Stimulated activated naive CD8-positive, alpha-beta T cell treated with anti-CD3 and anti-CD28 coated beads, Interleukin-15, Interleukin-2, amounts not matched to agents 100 ng/mL and 50 ng/mL, for 24 hours (primary cell): ENCODE results near the gene MCRIP2.
A peak's percentile ranks its signal among the peaks of the same experiment; 100 is the strongest.

Experiments used
- H3K27ac Mint-ChIP-seq: one replicate; pipeline ENCODE4 v1.8.0; 2021; ENCODE audit warnings: mild to moderate bottlenecking, mixed read lengths
- H3K27me3 Mint-ChIP-seq: one replicate; pipeline ENCODE4 v1.8.0; 2021; ENCODE audit warnings: mixed read lengths
- H3K36me3 Mint-ChIP-seq: one replicate; pipeline ENCODE4 v1.8.0; 2021; ENCODE audit warnings: low read depth, mixed read lengths
- H3K4me1 Mint-ChIP-seq: one replicate; pipeline ENCODE4 v1.8.0; 2021; ENCODE audit warnings: low read depth, mixed read lengths
- H3K4me3 Mint-ChIP-seq: one replicate; pipeline ENCODE4 v1.8.0; 2021; ENCODE audit warnings: mild to moderate bottlenecking, mixed read lengths
- H3K9me3 Mint-ChIP-seq: one replicate; pipeline ENCODE4 v1.8.0; 2021; ENCODE audit warnings: mixed read lengths

The MCRIP2 gene

GRCh38 chr16:634996-635395, 6.6 kb upstream of the MCRIP2 start:
- Mint-ChIP-seq H3K27me3 (no peaks in the 10 kb centered on the region), H3K27ac (peak overlapping the region; percentile 74), H3K4me3 (peak overlapping the region; percentile 70), H3K36me3 (peaks cover 3% of the 10 kb centered on the region), H3K4me1 (peaks cover 13% of the 10 kb centered on the region), H3K9me3 (no peaks in the 10 kb centered on the region)

GRCh38 chr16:635573-636205, 5.9 kb upstream of the MCRIP2 start:
- H3K27ac Mint-ChIP-seq: no peak overlapping the region
- H3K4me3 Mint-ChIP-seq: peak overlapping the region; percentile 89
- H3K4me1 Mint-ChIP-seq: peaks cover 13% of the 10 kb centered on the region
- H3K36me3 Mint-ChIP-seq: peaks cover 3% of the 10 kb centered on the region
- H3K9me3 Mint-ChIP-seq: no peaks in the 10 kb centered on the region
- H3K27me3 Mint-ChIP-seq: no peaks in the 10 kb centered on the region

- peak within 1 kb of the TSS; percentile 95 for H3K27ac Mint-ChIP-seq
- no peaks in the 10 kb centered on the region for H3K9me3 Mint-ChIP-seq
- no peaks in the 10 kb centered on the region for H3K27me3 Mint-ChIP-seq
- H3K4me1 Mint-ChIP-seq: peaks cover 13% of the 10 kb centered on the region
- H3K4me3 Mint-ChIP-seq: peak within 1 kb of the TSS; percentile 89
- H3K36me3 Mint-ChIP-seq: peaks cover 3% of the 10 kb centered on the region
These were observed 5.2 kb upstream of the MCRIP2 start, which contains the start of gene METTL26 for GRCh38 chr16:636206-637080. Gene METTL26 (minus strand): TSS chr16:636305. CDS start chr16:636290, 15 bp downstream.

GRCh38 chr16:637081-638018, 4.3 kb upstream of the MCRIP2 start:
- H3K27me3 Mint-ChIP-seq: no peaks in the 10 kb centered on the region
- peaks cover 3% of the 10 kb centered on the region for H3K36me3 Mint-ChIP-seq
- H3K27ac Mint-ChIP-seq: no peak overlapping the region
- peak overlapping the region; percentile 89 for H3K4me3 Mint-ChIP-seq
- H3K4me1 Mint-ChIP-seq: peaks cover 13% of the 10 kb centered on the region
- H3K9me3 Mint-ChIP-seq: no peaks in the 10 kb centered on the region

GRCh38 chr16:638034-638543, 3.5 kb upstream of the MCRIP2 start:
- H3K27me3 Mint-ChIP-seq: no peaks in the 10 kb centered on the region
- H3K4me3 Mint-ChIP-seq: no peak overlapping the region
- peaks cover 16% of the 10 kb centered on the region for H3K4me1 Mint-ChIP-seq
- H3K9me3 Mint-ChIP-seq: no peaks in the 10 kb centered on the region
- H3K27ac Mint-ChIP-seq: no peak overlapping the region
- H3K36me3 Mint-ChIP-seq: peaks cover 3% of the 10 kb centered on the region

- H3K9me3 Mint-ChIP-seq: no peaks in the 10 kb centered on the region
- H3K4me3 Mint-ChIP-seq: no peak overlapping the region
- no peak overlapping the region for H3K27ac Mint-ChIP-seq
- no peaks in the 10 kb centered on the region for H3K27me3 Mint-ChIP-seq
- peaks cover 20% of the 10 kb centered on the region for H3K4me1 Mint-ChIP-seq
- H3K36me3 Mint-ChIP-seq: peaks cover 3% of the 10 kb centered on the region
These were observed 2.8 kb upstream of the MCRIP2 start for GRCh38 chr16:638836-639235.

- Mint-ChIP-seq H3K36me3 (peaks cover 13% of the 10 kb centered on the region), H3K4me1 (peaks cover 25% of the 10 kb centered on the region), H3K9me3 (no peaks in the 10 kb centered on the region), H3K4me3 (no peak overlapping the region), H3K27ac (no peak overlapping the region), H3K27me3 (no peaks in the 10 kb centered on the region)
These were observed 1.0 kb upstream of the MCRIP2 start for GRCh38 chr16:640614-641013.

- peaks cover 10% of the 10 kb centered on the region for H3K36me3 Mint-ChIP-seq
- H3K4me3 Mint-ChIP-seq: peak overlapping the region; percentile 82
- peak overlapping the region; percentile 49 for H3K27ac Mint-ChIP-seq
- peaks cover 20% of the 10 kb centered on the region for H3K4me1 Mint-ChIP-seq
- no peaks in the 10 kb centered on the region for H3K9me3 Mint-ChIP-seq
- no peaks in the 10 kb centered on the region for H3K27me3 Mint-ChIP-seq
These were observed 791 bp downstream of the MCRIP2 start for GRCh38 chr16:642189-643049.

- Mint-ChIP-seq H3K27me3 (no peaks in the 10 kb centered on the region), H3K4me3 (peak overlapping the region; percentile 82), H3K4me1 (peaks cover 22% of the 10 kb centered on the region), H3K27ac (no peak overlapping the region), H3K9me3 (no peaks in the 10 kb centered on the region), H3K36me3 (peaks cover 10% of the 10 kb centered on the region)
These were observed 1.4 kb downstream of the MCRIP2 start for GRCh38 chr16:643050-643368.

- Mint-ChIP-seq H3K27me3 (no peaks in the 10 kb centered on the region), H3K4me1 (peaks cover 26% of the 10 kb centered on the region), H3K9me3 (no peaks in the 10 kb centered on the region), H3K4me3 (peak overlapping the region; percentile 82), H3K27ac (peak overlapping the region; percentile 16), H3K36me3 (peaks cover 10% of the 10 kb centered on the region)
These were observed 2.9 kb downstream of the MCRIP2 start for GRCh38 chr16:644556-644955.

GRCh38 chr16:645852-646678, 4.4 kb downstream of the MCRIP2 start:
- no peak overlapping the region for H3K27ac Mint-ChIP-seq
- H3K4me1 Mint-ChIP-seq: peaks cover 24% of the 10 kb centered on the region
- H3K9me3 Mint-ChIP-seq: no peaks in the 10 kb centered on the region
- H3K27me3 Mint-ChIP-seq: no peaks in the 10 kb centered on the region
- no peak overlapping the region for H3K4me3 Mint-ChIP-seq
- peaks cover 10% of the 10 kb centered on the region for H3K36me3 Mint-ChIP-seq

- no peak overlapping the region for H3K4me3 Mint-ChIP-seq
- H3K4me1 Mint-ChIP-seq: peaks cover 24% of the 10 kb centered on the region
- no peaks in the 10 kb centered on the region for H3K9me3 Mint-ChIP-seq
- H3K27me3 Mint-ChIP-seq: no peaks in the 10 kb centered on the region
- H3K27ac Mint-ChIP-seq: peak overlapping the region; percentile 16
- peaks cover 10% of the 10 kb centered on the region for H3K36me3 Mint-ChIP-seq
These were observed 5.1 kb downstream of the MCRIP2 start for GRCh38 chr16:646679-647172.
